K562 (cell line): ENCODE results near the gene TWSG1. TPM values are rescaled to one million over a fixed set of nuclear protein-coding genes. Genes with fewer than 3 reads are reported as not detected.

Experiments
- ATAC-seq: fragments of 200-7000 bp; cut with Tn5 transposase; 3 replicates; pipeline ENCODE4 v1.9.1; 2020; ENCODE audit warnings: moderate library complexity
- BruUV-seq: library from RNA; stranded (reverse); fragments of 400-500 nt; replicated peaks from 2 replicates; lab custom pipeline; 2021; lab: Mats Ljungman, UMichigan
- CTCF ChIA-PET: fragments of 300-600 bp; formaldehyde crosslinking; extraction: SDS; loops from one replicate; lab custom pipeline; 2021; ENCODE audit warnings: low intra/inter-chr PET ratio; lab: Yijun Ruan, JAX
- POLR2A ChIA-PET: fragments of 300-600, 350-650 bp; sonication (Branson Sonifier 250); formaldehyde crosslinking; extraction: SDS; loops from one replicate; lab custom pipeline; 2021; ENCODE audit warnings: antibody characterized with exemption, inconsistent platforms; lab: Yijun Ruan, JAX
- DNase-seq, 4 experiments: peaks; one replicate each; pipeline versions ENCODE4 v3.0.0 to v3.0.0-alpha.2; 2011 to 2018; ENCODE audit warnings: low spot score in 3 of 4, mixed read lengths in 3 of 4; ENCODE audit errors: extremely low read depth in 1 of 4
- FAIRE-seq: peaks from 2 replicates; lab custom pipeline; 2011; peaks lifted over from hg19 to GRCh38; lab: Jason Lieb, UNC
- H2AFZ ChIP-seq: 2 replicates; pipeline ENCODE4 v1.6.0; 2011; ENCODE audit warnings: low read depth, low read length, control low read depth, inconsistent platforms
- H3K27ac ChIP-seq: fragments of 200-600 bp; 3 replicates; pipeline ENCODE4 v1.8.0; 2011; ENCODE audit warnings: low read depth, mild to moderate bottlenecking, control low read depth, inconsistent platforms, low read length, moderate library complexity, mixed read lengths; ENCODE audit errors: extremely low read depth
- H3K27me3 ChIP-seq, 2 experiments: fragments of 300-600 bp in 1 of 2; 2 replicates in 1 of 2; 3 replicates in 1 of 2; pipeline versions ENCODE4 v1.6.0 to v1.8.0; 2011; ENCODE audit warnings: inconsistent platforms in 2 of 2, low read length in 2 of 2, mild to moderate bottlenecking in 1 of 2, mixed read lengths in 1 of 2, moderate library complexity in 1 of 2; ENCODE audit not compliant: control insufficient read depth in 2 of 2, insufficient read depth in 2 of 2
- H3K36me3 ChIP-seq: fragments of 300-600 bp; 3 replicates; pipeline ENCODE4 v1.8.0; 2011; ENCODE audit warnings: mild to moderate bottlenecking, low read length, inconsistent platforms; ENCODE audit not compliant: control insufficient read depth, insufficient read depth
- H3K4me1 ChIP-seq, 2 experiments: fragments of 200-600 bp in 1 of 2; replicated peaks in 1 of 2; 2 replicates in 1 of 2; 3 replicates in 1 of 2; pipeline versions ENCODE4 v1.5.1 to v1.8.0; 2011; ENCODE audit warnings: inconsistent platforms in 2 of 2, low read length in 2 of 2, mild to moderate bottlenecking in 1 of 2, mixed read lengths in 1 of 2, moderate library complexity in 1 of 2; ENCODE audit not compliant: control insufficient read depth in 2 of 2, insufficient read depth in 2 of 2
- H3K4me2 ChIP-seq: 2 replicates; pipeline ENCODE4 v1.6.1; 2011; ENCODE audit warnings: low read length, control low read depth, inconsistent platforms, mixed read lengths; ENCODE audit not compliant: insufficient read depth
- H3K4me3 ChIP-seq: fragments of 200-600 bp; sonication (generic), shearing (Covaris generic); 2 replicates; pipeline ENCODE4 v1.5.1; 2016; ENCODE audit warnings: control low read depth, inconsistent platforms
- H3K79me2 ChIP-seq: fragments of 200-600 bp; 3 replicates; pipeline ENCODE4 v1.8.0; 2011; ENCODE audit warnings: low read length, inconsistent platforms; ENCODE audit not compliant: control insufficient read depth, insufficient read depth
- H3K9ac ChIP-seq, 2 experiments: 2 replicates each; pipeline versions ENCODE4 v1.6.0 to v1.6.1; 2011; ENCODE audit warnings: low read depth in 2 of 2, low read length in 2 of 2, control low read depth in 1 of 2, inconsistent platforms in 1 of 2, mild to moderate bottlenecking in 1 of 2, mixed read lengths in 1 of 2; ENCODE audit not compliant: insufficient read depth in 1 of 2
- H3K9me1 ChIP-seq: one replicate; pipeline ENCODE4 v1.6.0; 2011; ENCODE audit warnings: inconsistent platforms, mild to moderate bottlenecking, low read length, moderate library complexity; ENCODE audit not compliant: control insufficient read depth, insufficient read depth
- H3K9me3 ChIP-seq: replicated peaks from 2 replicates; pipeline ENCODE4 v1.5.1; 2011; ENCODE audit warnings: low read depth, low read length, inconsistent platforms; ENCODE audit not compliant: control insufficient read depth, insufficient read depth
- H4K20me1 ChIP-seq: replicated peaks from 2 replicates; pipeline ENCODE4 v1.6.1; 2011; ENCODE audit warnings: low read length, inconsistent platforms, mixed read lengths; ENCODE audit not compliant: control insufficient read depth, insufficient read depth
- CHD4 ChIP-seq: fragments of 200-600 bp; sonication (generic); IDR thresholded peaks from 3 replicates; pipeline ENCODE4 v1.6.1; 2012; ENCODE audit warnings: low read depth, mild to moderate bottlenecking, mixed read lengths, low read length, inconsistent platforms; ENCODE audit not compliant: insufficient read depth, insufficient replicate concordance, poor library complexity, severe bottlenecking
- FOSL1 ChIP-seq: fragments of 200-800 bp; sonication (Bioruptor generic); conservative IDR thresholded peaks from 2 replicates; pipeline ENCODE4 v1.6.1; 2016; ENCODE audit warnings: missing genetic modification characterization, missing compliant biosample characterization
- IRF2 ChIP-seq: sonication (generic); formaldehyde crosslinking; IDR thresholded peaks from 2 replicates; pipeline ENCODE4 v1.8.1; 2022; ENCODE audit warnings: mild to moderate bottlenecking, missing genetic modification reagents
- PRMT5 ChIP-seq: sonication (generic); formaldehyde crosslinking; IDR thresholded peaks from 2 replicates; pipeline ENCODE4 v1.5.0; 2020; ENCODE audit warnings: missing genetic modification reagents
- SMAD1 ChIP-seq: fragments of 150-350 bp; IDR thresholded peaks from 2 replicates; pipeline ENCODE4 v1.6.1; 2014; ENCODE audit warnings: low read length, low read depth; ENCODE audit not compliant: partially characterized antibody
- ZNF133 ChIP-seq: fragments of 250-450 bp; sonication (Bioruptor Pico); IDR thresholded peaks from 2 replicates; pipeline ENCODE4 v1.4.0; 2020; ENCODE audit warnings: mild to moderate bottlenecking
- WGBS: fragments of 100-300 bp; shearing (Covaris generic); methylation state at CpG from one replicate; pipeline ENCODE4 v1.1.6; 2016; ENCODE audit warnings: low coverage, mixed read lengths; ENCODE audit not compliant: insufficient coverage; ENCODE audit errors: missing lambda C conversion rate; 5-methylcytosine and 5-hydroxymethylcytosine counted together
- in situ Hi-C: fragments of 300-500 bp; cut with MboI; formaldehyde crosslinking; loops from 4 replicates; pipeline ENCODE4 v1.15.0; 2018; ENCODE audit warnings: inconsistent platforms, mixed read lengths
- intact Hi-C: fragments of 100-400 bp; cut with micrococcal nuclease; formaldehyde crosslinking; loops from 2 replicates; pipeline ENCODE4 v1.14.2; 2022
- polyA plus RNA-seq, 8 experiments: library from polyadenylated mRNA; depleted of rRNA in 4 of 8; stranded (reverse) in 5 of 8; unstranded in 3 of 8; fragments of >200 nt; fragmentation: Nextera tagmentation in 2 of 8; fragmentation: Illumina TruSeq in 1 of 8; extraction: Ambion mirVana in 2 of 8; extraction: Trizol in 1 of 8; gene quantifications; 2 replicates each; pipeline versions ENCODE4 v1.2.1 to v1.2.3, GENCODE V29; 2011 to 2014; ENCODE audit warnings: inconsistent platforms in 1 of 8, missing spikeins in 1 of 8
- total RNA-seq, 7 experiments: library from RNA; depleted of rRNA in 6 of 7; stranded (reverse); fragments of >200 nt in 6 of 7; fragmentation: Illumina TruSeq in 2 of 7; extraction: Trizol in 2 of 7; gene quantifications; 2 replicates each; pipeline versions ENCODE4 v1.2.1 to v1.2.3, GENCODE V29; 2011 to 2021; ENCODE audit warnings: low replicate concordance in 1 of 7
- TF ChIP-seq, protein P1 (sequence below): IDR thresholded peaks from 2 replicates; pipeline ENCODE4 v1.6.1; 2011; ENCODE audit warnings: borderline replicate concordance, low read depth, mild to moderate bottlenecking, moderate library complexity, low read length; ENCODE audit not compliant: insufficient read depth, poor library complexity, severe bottlenecking

TWSG1 gene
- total and polyA plus RNA-seq, 9 of the 15 experiments (the other 6 are each of a cell fraction or from before 2014, with no cell fraction given): 10.4 to 37.2 (median 25.1) TPM

DNA sequence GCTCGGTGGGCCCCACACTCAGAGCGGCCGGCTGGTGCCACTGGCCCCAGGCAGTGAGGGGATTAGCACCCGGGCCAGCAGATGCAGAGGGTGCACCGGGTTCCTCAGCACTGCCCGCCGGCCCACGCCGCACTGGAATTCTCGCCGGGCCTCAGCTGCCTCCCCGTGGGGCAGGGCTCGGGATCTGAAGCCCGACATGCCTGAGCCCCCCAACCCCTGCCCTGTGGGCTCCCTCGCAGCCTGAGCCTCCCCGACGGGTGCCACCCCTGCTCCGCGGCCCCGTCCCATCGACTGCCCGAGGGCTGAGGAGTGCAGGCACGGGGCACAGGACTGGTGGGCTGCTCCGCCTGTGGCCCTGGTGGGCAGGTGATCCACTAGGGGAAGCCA lies 37.6 kb upstream of the TWSG1 start:
- no peaks in the 10 kb centered on the region for H3K36me3 ChIP-seq
- H3K27me3 ChIP-seq: no peaks in the 10 kb centered on the region
- no peak overlapping the region for H2AFZ ChIP-seq
- H3K9me3 ChIP-seq: peaks cover 10% of the 10 kb centered on the region
- no peak for TF ChIP-seq SMAD1
- no peak for TF ChIP-seq PRMT5 (CRISPR knock-in tag)
- no peak for TF ChIP-seq CHD4
- no peak for TF ChIP-seq ZNF133
- no peak for TF ChIP-seq FOSL1 (tag)
- TF ChIP-seq, protein P1, sequence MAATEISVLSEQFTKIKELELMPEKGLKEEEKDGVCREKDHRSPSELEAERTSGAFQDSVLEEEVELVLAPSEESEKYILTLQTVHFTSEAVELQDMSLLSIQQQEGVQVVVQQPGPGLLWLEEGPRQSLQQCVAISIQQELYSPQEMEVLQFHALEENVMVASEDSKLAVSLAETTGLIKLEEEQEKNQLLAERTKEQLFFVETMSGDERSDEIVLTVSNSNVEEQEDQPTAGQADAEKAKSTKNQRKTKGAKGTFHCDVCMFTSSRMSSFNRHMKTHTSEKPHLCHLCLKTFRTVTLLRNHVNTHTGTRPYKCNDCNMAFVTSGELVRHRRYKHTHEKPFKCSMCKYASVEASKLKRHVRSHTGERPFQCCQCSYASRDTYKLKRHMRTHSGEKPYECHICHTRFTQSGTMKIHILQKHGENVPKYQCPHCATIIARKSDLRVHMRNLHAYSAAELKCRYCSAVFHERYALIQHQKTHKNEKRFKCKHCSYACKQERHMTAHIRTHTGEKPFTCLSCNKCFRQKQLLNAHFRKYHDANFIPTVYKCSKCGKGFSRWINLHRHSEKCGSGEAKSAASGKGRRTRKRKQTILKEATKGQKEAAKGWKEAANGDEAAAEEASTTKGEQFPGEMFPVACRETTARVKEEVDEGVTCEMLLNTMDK: no peak
- TF ChIP-seq IRF2 (CRISPR knock-in tag): no peak
- no peak overlapping the region for H3K9ac ChIP-seq
- H3K4me2 ChIP-seq: no peak overlapping the region
- ChIA-PET CTCF (no interaction called here), POLR2A (interaction anchor here (0.9 kb wide), 1 partner anchor 181 kb away, joined by 3 read pairs; no protein-coding TSS in a partner anchor)
- no peak overlapping the region for H3K27ac ChIP-seq
- WGBS: 56% methylated on average over 21 of the region's 24 CpGs
- no peak for DNase-seq
- in situ Hi-C loops: no loop called here
- no peaks in the 10 kb centered on the region for H4K20me1 ChIP-seq
- no peaks in the 10 kb centered on the region for H3K9me1 ChIP-seq
- H3K79me2 ChIP-seq: no peaks in the 10 kb centered on the region
- no peak for FAIRE-seq
- no peak overlapping the region for H3K4me3 ChIP-seq
- no peak for ATAC-seq
- no TSS peak for BruUV-seq
- no peaks in the 10 kb centered on the region for H3K4me1 ChIP-seq
- intact Hi-C loops: no loop called here
